Hypothalamus (tissue), 51 donors: Measurements from ENCODE around the gene PRODH2.

Experiments
- DNase-seq, 51 donors: peaks; one replicate each; lab custom pipeline; 2025; lab: John Stamatoyannopoulos, UW

Gene PRODH2, protein sequence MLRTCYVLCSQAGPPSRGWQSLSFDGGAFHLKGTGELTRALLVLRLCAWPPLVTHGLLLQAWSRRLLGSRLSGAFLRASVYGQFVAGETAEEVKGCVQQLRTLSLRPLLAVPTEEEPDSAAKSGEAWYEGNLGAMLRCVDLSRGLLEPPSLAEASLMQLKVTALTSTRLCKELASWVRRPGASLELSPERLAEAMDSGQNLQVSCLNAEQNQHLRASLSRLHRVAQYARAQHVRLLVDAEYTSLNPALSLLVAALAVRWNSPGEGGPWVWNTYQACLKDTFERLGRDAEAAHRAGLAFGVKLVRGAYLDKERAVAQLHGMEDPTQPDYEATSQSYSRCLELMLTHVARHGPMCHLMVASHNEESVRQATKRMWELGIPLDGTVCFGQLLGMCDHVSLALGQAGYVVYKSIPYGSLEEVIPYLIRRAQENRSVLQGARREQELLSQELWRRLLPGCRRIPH

GRCh38 chr19:35812220-35813042 lies at the start of gene PRODH2:
Gene PRODH2, minus strand, starts transcription at chr19:35812845. Its CDS starts 40 bp downstream, at chr19:35812805.
- no peak for DNase-seq

DNA sequence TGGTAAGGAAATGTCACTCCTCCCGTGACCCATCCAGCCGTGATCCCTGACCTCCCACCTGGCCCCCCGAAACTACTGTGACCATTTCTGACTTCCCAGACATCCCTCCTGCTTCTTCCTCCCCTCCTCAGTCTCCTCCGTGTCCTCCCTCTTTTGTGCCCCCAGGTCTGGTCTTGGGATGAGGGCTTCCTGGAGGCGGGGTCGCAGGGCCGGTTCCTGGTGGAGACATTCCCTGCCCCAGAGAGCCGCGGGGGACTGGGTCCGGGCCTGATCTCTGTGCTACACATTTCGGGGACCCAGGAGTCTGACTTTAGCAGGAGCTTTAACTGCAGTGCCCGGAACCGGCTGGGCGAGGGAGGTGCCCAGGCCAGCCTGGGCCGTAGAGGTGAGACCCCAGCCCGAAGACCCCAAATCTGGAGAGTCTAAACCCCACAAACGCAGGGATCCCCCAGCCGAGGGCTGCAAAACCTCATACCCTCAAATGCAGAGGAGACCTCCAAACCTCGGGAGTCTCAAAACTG lies 49.1 kb upstream of the PRODH2 start:
- DNase-seq = no peak

GRCh38 chr19:35860818-35861639 lies 48.4 kb upstream of the PRODH2 start:
- no peak for DNase-seq

DNA sequence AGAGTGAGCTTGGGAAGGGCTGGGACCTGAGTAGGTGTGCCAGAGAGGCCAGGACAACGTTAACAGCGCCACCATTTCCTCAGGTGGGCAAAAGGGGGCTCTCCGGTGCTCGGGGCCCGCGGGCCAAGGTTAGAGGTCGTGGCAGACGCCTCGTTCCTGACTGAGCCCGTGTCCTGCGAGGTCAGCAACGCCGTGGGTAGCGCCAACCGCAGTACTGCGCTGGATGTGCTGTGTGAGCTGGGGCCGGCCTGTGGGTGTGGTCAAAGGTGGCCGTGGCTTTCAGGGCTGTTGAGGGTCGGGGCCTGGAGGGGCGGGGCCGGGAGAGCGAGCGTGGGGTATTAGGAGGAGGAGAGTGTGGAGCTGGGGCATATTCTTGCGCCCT lies 47.8 kb upstream of the PRODH2 start:
- no peak for DNase-seq

- DNase-seq = no peak
These were observed 46.8 kb upstream of the PRODH2 start for GRCh38 chr19:35859414-35859813.

GRCh38 chr19:35858311-35858710 lies 45.7 kb upstream of the PRODH2 start:
- no peak for DNase-seq

- peak in 6 of 51 donors; percentile 2 to 16 (median 14) for DNase-seq
These were observed 44.0 kb upstream of the PRODH2 start, which contains the start of gene KIRREL2 for GRCh38 chr19:35856546-35857149. Gene KIRREL2, plus strand, starts transcription at chr19:35856911. Its CDS starts 209 bp downstream, at chr19:35857120.

GRCh38 chr19:35853038-35853756 lies 40.6 kb upstream of the PRODH2 start:
- peak in 2 of 51 donors; percentile 9 to 48 for DNase-seq

DNA sequence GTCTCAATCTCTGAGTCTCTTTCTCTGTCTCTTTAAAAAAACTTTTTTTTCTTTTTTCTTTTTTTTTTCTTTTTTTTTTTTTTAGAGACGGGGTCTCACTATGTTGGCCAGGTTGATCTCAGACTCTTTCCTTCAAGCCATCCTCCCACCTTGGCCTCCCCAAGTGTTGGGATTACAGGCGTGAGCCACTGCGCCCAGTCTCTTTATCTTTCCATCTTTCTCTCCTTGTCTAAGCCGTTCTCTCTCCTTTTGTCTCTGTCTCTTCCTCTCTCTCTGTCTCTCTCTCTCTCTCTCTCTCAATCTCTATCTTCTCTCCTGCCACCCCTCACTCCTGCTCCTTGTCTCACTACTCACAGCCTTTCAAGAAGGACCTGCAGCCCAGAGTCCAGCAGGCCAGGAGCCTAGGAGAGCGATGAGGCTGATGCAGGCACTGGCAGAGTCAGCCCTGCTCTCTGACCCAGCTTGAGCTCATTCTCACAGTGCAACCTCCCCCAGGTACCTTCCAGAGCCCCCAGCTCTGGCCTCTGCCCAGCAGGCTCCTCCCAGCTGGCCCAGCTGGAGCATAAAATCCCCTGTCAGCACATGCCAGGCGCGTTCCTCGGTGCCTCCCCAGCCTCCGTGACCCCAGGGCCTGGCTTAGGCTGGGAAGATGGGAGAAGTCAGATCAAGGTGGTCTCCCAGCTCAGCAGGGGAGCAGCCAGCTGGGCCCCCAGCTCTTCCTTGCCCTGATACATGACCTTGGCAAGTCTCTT lies 39.6 kb upstream of the PRODH2 start, which contains the start of gene NPHS1:
Gene NPHS1, minus strand, starts transcription at position 476 of the 752 bp plus-strand sequence. CDS start 667 bp downstream, outside the sequence.
- no peak for DNase-seq

DNA sequence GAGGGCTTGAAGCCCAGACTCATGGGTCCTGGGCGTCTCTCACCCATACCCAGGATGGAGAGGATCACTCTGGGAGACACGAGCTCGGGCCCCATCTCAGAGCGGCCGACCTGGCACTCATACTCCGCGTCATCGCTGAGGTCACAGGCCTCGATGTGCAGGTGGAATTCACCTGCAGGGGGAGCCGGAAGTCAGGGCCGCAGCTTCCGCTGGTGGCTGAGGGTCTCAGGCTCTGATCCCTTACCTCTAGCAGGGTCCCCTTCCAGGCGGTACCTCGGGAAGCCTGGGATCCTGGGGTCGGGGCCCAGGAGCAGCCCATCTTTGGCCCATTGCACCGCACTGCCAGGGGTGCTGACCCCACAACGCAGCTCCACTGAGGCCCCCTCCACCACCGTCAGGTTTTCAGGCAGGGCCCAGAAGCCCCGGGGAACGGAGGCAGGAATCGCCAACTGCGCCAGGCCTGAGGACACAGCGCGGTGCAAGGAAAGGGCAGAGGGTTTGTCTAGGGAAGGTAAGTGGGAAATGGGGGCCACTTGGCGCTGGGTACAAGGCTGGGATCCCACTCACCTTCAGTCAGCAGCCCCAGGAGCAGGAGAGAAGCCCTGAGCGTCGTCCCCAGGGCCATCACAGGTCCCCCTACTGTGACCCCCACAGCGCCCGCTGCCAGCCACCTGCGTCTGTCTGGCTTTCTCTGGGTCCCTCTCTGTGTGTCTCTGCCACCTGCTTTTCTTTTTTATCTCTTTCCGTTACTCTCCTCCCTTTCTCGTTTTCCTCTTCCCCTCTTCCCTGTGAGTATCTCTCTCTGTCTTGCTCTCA lies 38.8 kb upstream of the PRODH2 start:
- DNase-seq = no peak

DNA sequence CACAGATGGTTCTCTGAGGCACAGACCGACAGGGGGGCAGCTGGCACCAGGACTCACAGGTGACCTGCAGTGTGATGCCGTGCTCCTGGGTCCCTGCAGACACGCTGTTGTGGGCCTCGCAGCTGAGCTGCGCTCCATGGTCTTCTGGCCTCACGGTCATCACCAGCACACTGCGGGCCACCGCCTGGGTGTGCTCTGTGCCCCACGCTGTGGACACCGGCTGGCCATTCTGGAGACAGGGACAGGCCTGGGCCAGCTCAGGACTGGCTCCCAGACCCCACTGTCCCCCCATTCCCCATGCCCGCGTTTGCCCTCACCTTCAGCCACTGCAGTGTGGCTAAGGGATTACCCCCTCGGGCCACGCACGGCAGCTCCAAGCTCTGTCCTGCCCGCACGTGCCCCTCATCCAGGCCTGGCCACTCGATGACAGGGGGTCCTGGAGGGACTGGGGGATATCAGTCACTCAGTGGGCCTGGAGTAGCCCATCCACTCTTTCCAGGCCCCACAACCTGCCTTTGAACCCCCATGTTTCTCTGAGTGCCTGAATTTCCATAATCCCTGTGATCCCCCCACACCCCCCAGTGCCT lies 36.4 kb upstream of the PRODH2 start:
- no peak for DNase-seq

DNA sequence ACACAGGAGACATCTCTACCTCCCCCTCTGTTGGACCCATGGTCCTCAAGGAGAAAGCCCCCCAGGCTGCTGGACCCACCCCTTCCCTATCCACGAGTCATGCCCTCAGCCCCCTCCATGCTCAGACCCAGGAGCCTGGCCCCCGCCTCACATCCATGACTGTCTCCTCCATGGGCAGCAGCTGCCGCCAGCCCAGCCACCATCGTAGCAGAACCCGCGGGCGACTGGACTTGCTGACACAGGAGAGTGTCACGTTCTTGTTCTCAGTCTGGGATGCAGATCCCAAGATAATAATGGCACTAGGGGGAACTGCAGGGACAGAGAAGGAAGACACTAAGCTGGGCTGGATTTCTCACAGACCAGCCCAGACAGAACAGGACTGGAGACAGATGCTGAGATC lies 35.8 kb upstream of the PRODH2 start:
- DNase-seq = no peak

DNA sequence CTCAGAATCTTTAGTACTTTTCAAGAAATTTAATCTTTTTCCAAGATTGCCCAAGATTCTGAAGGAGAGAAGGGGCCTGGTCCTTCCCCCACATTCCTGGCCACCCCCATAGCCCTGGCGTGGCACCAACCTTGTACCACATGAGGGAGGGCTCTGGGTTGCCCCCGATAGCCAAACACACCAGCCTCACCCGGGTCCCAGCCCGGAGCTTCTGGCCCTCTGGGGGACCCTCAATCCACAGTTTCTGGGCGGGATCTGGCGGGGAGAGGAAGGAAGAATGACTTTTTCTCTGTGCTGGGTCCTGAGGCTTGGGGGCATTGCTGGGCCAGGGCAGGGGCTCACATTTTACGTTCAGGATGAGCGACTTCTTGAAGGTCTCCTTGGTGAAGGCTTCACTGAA lies 35.3 kb upstream of the PRODH2 start:
- no peak for DNase-seq

DNA sequence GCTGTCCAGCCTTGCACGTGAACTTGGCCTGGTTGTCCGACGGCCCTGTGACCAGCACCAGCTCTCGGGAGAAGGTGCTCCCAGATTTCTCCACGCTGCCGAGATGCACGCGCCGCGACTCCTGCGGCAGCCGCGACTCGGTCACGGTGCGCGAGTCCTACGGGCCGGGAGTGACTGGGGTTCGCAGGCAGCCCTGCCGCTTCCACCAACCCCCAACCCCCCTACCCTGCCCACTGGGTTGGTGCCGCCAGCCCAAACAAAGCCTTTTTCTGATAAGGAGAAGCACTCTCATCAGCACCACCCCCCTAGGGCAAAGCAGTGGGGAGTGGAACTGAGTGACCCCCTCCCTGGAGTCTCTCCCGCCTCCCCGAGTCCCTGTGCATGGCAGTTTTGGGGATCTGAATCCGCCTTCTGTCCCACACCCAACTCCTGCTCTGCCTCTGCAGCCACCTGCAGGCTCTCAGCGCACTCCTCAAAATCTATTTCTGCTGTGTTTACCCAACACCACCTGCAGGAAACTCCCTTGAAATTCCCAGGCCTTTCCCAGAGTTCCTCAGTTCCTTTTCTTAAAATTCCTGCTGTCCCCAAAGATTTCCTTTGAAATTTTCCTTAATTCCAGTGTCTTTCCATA lies 33.5 kb upstream of the PRODH2 start:
- DNase-seq = peak in 2 of 51 donors; percentile 3 to 21

DNA sequence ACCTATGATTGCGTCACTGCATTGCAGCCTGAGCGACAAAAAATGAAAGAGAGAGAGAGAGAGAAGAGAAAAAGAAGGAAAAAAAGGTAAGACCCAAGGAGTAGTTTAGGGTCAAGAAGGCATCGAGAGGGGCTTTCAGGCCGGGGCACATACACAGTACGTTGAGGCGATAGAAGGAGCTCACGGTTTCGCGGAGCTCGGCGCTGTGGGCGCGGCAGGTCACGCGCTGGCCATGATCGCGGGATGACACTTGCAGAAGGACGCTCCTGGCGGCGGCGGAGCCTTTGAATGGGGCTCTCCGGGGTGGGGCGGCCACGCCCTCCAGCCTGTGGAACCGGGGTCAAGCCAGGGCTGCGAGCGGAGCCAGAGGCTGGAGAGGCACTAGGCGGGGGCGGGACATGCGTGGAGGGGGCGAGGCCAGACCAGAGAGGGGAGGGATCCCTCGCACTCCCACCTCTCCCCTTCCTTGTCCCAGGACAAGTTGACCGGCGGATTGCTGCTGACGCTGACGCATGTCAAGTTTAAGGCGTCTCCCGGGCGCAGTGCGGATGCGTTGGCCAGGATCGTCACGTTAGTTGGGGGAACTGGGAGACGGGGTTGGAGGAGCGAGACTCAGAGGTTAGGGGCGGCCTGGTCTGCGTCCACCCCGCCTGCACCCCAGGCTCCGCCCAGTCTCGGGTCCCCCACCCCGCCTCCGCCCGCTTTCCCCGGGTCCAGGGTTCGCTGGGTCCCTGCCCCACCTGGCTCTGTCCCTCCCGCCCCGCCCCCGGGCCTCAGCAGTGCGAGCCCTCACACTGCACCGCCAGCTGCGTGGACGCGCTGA lies 32.8 kb upstream of the PRODH2 start:
- peak in 2 of 51 donors; percentile 6 to 8 for DNase-seq
